Measurements from ENCODE around the gene ARAP2. TPM values are rescaled to one million over a fixed set of nuclear protein-coding genes. Genes with fewer than 3 reads are reported as not detected.

Gene ARAP2, protein sequence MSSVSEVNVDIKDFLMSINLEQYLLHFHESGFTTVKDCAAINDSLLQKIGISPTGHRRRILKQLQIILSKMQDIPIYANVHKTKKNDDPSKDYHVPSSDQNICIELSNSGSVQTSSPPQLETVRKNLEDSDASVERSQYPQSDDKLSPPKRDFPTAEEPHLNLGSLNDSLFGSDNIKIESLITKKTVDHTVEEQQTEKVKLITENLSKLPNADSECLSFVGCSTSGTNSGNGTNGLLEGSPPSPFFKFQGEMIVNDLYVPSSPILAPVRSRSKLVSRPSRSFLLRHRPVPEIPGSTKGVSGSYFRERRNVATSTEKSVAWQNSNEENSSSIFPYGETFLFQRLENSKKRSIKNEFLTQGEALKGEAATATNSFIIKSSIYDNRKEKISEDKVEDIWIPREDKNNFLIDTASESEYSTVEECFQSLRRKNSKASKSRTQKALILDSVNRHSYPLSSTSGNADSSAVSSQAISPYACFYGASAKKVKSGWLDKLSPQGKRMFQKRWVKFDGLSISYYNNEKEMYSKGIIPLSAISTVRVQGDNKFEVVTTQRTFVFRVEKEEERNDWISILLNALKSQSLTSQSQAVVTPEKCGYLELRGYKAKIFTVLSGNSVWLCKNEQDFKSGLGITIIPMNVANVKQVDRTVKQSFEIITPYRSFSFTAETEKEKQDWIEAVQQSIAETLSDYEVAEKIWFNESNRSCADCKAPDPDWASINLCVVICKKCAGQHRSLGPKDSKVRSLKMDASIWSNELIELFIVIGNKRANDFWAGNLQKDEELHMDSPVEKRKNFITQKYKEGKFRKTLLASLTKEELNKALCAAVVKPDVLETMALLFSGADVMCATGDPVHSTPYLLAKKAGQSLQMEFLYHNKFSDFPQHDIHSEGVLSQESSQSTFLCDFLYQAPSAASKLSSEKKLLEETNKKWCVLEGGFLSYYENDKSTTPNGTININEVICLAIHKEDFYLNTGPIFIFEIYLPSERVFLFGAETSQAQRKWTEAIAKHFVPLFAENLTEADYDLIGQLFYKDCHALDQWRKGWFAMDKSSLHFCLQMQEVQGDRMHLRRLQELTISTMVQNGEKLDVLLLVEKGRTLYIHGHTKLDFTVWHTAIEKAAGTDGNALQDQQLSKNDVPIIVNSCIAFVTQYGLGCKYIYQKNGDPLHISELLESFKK (N-terminal part only)
- total RNA-seq = 10 to 100 TPM; 40.0 to 42.5 TPM

DNA sequence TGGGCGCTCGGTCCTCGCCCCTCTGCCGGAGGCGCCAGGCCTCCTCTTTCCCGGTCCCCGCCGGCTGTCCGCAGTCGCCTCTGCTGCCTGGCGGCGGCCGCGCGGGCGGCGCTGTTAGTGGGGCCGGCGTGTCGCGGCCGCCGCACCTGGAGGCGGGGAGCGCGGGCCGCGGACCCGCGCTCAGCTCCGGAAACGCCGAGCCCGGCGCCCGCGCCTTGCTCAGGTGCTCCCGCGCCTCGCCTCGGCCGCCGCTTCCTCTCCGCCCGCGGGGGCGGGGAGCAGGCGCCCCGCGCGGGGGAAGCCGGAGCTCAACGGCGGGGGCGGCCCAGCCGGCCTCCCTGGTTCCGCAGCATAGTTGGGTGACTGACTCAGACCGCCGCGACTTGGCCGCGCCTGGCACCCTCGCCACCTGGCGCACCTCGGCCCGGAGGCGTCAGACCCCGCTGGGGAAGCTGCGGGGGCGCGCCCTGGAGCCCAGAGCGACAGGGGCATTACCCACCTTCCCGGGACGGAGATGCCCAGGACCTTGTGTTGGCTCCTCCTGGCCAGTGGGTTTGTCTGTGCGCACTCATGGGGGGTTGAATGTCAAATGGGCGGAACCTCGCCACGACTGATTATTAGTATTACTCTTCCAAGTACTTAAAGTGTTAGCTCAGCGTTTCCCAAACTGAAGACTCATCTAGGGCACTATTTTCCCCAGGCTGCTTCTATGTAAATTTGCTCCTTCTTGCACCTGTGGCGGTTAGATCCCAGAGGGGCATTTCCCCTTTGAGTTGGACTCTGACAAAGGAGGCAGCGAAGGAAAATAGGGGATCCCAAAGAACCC lies at the start of gene ARAP2:
Gene ARAP2, minus strand, starts transcription at position 258 of the 826 bp plus-strand sequence. CDS start 15,028 bp downstream, outside the sequence.
- Mint-ChIP-seq H3K27me3 (no peaks in the 10 kb centered on the region), H3K27ac (peak within 1 kb of the TSS; percentile 93), H3K4me3 (peak within 1 kb of the TSS; percentile 87), H3K36me3 (ENCODE audit: low read depth) (peaks cover 21% of the 10 kb centered on the region), H3K9me3 (ENCODE audit: low read depth) (no peaks in the 10 kb centered on the region), H3K4me1 (peaks cover 36% of the 10 kb centered on the region)
- ChIA-PET CTCF (interaction anchor here (0.6 to 2.3 kb wide), 11 partner anchors 9 to 310 kb away, joined by 3 to 12 read pairs (median 4); no protein-coding TSS in a partner anchor), POLR2A (interaction anchor here (0.6 to 2.2 kb wide), 9 partner anchors 8 to 88 kb away, joined by 3 to 12 read pairs (median 6); no protein-coding TSS in a partner anchor)
- intact Hi-C loops (cut with DNase I, micrococcal nuclease) = loop anchor here (1.0 to 5.0 kb wide), 9 partner anchors 11 to 162 kb away; no protein-coding TSS in a partner anchor
- ATAC-seq = peak; percentile 72
- peak; percentile 84 for DNase-seq

DNA sequence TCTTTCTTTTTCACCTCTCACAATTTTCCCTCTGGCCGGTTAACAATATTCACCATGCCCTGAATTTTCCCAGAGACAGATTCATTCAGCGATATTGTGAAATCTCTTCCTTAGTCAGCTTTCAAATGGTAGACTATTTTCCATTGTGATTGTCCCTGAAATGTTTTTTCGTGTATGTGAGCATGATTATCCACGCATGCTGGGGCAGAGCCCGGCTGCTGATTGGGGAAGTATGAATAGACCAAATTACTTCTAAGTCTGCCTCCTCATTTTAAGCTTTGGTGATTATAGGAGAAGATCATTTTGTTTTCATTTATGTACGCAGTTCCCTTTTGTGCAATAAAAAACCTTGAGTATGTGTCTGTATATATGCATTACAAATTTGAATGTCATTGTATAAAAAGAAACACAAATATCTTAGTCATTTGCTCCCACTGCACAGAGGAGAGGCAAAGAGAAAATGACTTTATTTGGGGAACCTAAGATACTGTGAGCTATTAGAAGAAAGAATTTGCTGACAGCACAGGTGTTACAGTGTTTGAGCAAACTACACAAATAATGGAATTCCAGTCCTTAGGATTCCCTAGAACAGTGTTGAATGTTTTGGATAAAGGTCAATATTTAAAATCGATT lies 48.4 kb upstream of the ARAP2 start:
- DNase-seq = no peak
- no peak overlapping the region for H3K27ac Mint-ChIP-seq
- H3K36me3 Mint-ChIP-seq (ENCODE audit: low read depth) = peaks cover 1% of the 10 kb centered on the region
- POLR2A ChIA-PET = no interaction called here
- no peak overlapping the region for H3K4me3 Mint-ChIP-seq
- no peaks in the 10 kb centered on the region for H3K9me3 Mint-ChIP-seq (ENCODE audit: low read depth)
- no peak for ATAC-seq
- H3K27me3 Mint-ChIP-seq = no peaks in the 10 kb centered on the region
- H3K4me1 Mint-ChIP-seq = peaks cover 8% of the 10 kb centered on the region
- intact Hi-C loops (cut with DNase I, micrococcal nuclease) = loop anchor here in 1 of 2 experiments (2.0 kb wide), 1 partner anchor 18 kb away; no protein-coding TSS in a partner anchor
- CTCF ChIA-PET = no interaction called here

DNA sequence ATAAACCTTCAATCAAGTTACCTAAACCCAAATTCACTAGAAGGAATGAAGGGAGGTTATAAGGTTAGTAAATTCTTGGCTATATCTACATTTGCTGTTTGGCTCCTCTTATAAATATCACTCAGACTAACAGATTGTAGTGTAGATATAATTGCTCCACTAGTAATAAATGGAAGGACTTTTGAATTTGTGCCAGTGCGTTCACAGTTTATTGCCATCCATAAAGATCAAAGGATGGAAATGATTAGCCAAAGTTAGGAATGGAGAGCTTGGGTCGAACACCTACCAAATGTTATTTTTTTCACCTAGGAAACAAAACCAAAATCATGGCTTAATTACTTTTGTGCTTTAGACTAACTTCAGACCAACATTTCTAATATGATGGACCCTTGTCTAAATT lies 46.3 kb upstream of the ARAP2 start:
- Mint-ChIP-seq H3K36me3 (ENCODE audit: low read depth) (peaks cover 1% of the 10 kb centered on the region), H3K9me3 (ENCODE audit: low read depth) (no peaks in the 10 kb centered on the region), H3K4me1 (peaks cover 25% of the 10 kb centered on the region), H3K4me3 (no peak overlapping the region), H3K27ac (no peak overlapping the region), H3K27me3 (no peaks in the 10 kb centered on the region)
- ATAC-seq = no peak
- intact Hi-C loops (cut with DNase I, micrococcal nuclease) = no loop called here
- POLR2A ChIA-PET = no interaction called here
- CTCF ChIA-PET = interaction anchor here (0.9 kb wide), 1 partner anchor 50 kb away, joined by 3 read pairs; no protein-coding TSS in a partner anchor
- no peak for DNase-seq

DNA sequence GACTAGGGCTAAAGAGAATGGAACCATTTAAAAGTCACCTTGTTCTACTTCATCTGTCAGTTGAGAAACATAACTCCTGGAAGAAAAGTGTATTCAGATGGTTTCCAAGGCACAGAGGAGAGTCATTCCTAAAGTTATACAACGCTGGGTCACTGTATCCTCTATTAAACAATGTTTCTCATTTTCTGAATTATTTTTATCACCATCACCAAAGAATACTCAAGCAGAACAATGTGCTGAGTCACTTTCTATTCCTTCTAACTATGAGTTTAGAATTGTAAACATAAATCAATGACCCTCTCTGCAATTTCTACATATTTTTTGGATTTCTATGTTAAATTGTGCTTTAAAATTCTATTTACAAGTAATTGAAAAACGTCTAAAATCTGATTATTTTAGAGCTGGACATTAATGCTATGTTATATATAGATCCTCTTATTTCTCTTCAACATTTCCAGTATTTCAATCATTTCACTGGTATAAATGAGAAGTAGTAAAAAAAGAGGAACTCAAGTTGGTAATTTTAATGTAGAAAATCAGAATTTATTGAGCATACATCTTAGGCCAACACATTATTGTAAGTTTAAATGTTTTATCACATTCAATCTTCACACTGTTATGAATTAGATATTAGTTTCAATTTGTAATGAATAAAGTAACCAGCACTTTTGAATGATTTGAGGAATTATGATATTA lies 44.6 kb upstream of the ARAP2 start:
- DNase-seq (no peak), ATAC-seq (no peak)
- peaks cover 41% of the 10 kb centered on the region for H3K4me1 Mint-ChIP-seq
- peaks cover 4% of the 10 kb centered on the region for H3K36me3 Mint-ChIP-seq (ENCODE audit: low read depth)
- POLR2A ChIA-PET = no interaction called here
- intact Hi-C loops (cut with DNase I, micrococcal nuclease) = no loop called here
- peaks cover 4% of the 10 kb centered on the region for H3K9me3 Mint-ChIP-seq (ENCODE audit: low read depth)
- CTCF ChIA-PET = interaction anchor here (0.6 kb wide), 1 partner anchor 354 kb away, joined by 3 read pairs; no protein-coding TSS in a partner anchor
- H3K27ac Mint-ChIP-seq = no peak overlapping the region
- peaks cover 2% of the 10 kb centered on the region for H3K27me3 Mint-ChIP-seq
- no peak overlapping the region for H3K4me3 Mint-ChIP-seq

DNA sequence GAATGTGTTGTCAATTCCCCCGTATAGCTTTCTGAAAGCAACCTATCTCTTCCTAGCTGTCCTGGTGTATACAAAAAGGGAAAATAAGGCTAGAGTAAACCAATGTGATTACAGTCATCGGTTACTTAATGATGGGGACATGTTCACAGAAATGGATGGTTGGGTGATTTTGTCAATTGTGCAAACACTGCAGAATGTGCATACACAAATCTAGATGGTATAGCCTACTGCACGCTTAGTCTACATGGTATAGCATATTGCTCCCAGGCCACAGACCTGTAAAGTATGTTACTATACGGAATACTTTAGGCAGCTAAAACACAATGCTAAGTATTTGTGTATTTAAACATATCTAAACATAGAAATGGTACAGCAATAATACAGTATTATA lies 42.2 kb upstream of the ARAP2 start:
- intact Hi-C loops (cut with DNase I, micrococcal nuclease) = loop anchor here (1.0 to 2.0 kb wide), 12 partner anchors 18 to 316 kb away; partner anchors contain the start of gene ARAP2 (in 2 of the 2)
- Mint-ChIP-seq H3K36me3 (ENCODE audit: low read depth) (peaks cover 4% of the 10 kb centered on the region), H3K4me3 (peak overlapping the region; percentile 4), H3K4me1 (peaks cover 50% of the 10 kb centered on the region), H3K9me3 (ENCODE audit: low read depth) (peaks cover 4% of the 10 kb centered on the region), H3K27ac (peak overlapping the region; percentile 82), H3K27me3 (peaks cover 2% of the 10 kb centered on the region)
- DNase-seq (no peak), ATAC-seq (no peak)
- ChIA-PET POLR2A (interaction anchor here (0.6 to 1.6 kb wide), 14 partner anchors 9 to 113 kb away, joined by 3 to 11 read pairs (median 5); partner anchors contain the start of gene ARAP2), CTCF (interaction anchor here (0.7 to 1.6 kb wide), 10 partner anchors 28 to 109 kb away, joined by 3 to 7 read pairs (median 4); no protein-coding TSS in a partner anchor)

DNA sequence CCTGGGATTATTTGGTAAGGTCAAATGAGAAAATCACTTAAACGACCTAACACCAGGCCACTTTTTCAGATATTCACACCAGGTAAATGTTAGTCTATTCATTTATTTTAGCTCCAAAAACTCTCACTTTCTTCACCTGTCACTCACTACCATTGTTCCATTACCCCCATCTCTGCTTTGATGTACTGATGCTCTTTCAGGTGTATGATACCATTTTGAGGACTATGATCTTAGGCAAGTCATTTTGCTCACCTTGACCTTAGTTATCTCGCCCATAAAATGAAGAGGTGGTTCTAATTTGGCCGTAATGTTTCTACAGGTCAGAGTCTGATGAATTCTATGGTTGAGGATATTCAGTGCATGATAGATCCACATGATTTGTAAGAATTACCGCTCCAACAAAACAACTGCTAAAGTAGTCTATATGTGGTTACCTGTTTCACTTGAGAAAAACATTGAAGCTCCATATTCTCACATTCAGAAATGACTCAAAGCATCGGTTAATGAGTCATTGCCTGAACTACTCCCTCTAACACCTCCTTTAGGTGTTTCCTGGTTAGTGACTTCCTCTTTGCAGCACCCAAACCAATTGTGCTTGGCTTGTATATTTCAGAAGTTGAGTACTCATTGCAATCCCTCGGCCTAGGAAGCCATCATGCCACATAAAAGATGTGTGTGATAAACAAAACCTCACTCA lies 41.6 kb upstream of the ARAP2 start:
- peak; percentile 94 for ATAC-seq
- H3K36me3 Mint-ChIP-seq (ENCODE audit: low read depth) = peaks cover 4% of the 10 kb centered on the region
- DNase-seq = peak; percentile 72
- peaks cover 3% of the 10 kb centered on the region for H3K27me3 Mint-ChIP-seq
- H3K9me3 Mint-ChIP-seq (ENCODE audit: low read depth) = peaks cover 4% of the 10 kb centered on the region
- peak overlapping the region; percentile 82 for H3K27ac Mint-ChIP-seq
- intact Hi-C loops (cut with DNase I, micrococcal nuclease) = loop anchor here (1.0 to 2.0 kb wide), 12 partner anchors 17 to 316 kb away; partner anchors contain the start of gene ARAP2 (in 2 of the 2)
- peaks cover 55% of the 10 kb centered on the region for H3K4me1 Mint-ChIP-seq
- peak overlapping the region; percentile 42 for H3K4me3 Mint-ChIP-seq
- CTCF ChIA-PET = interaction anchor here (0.7 to 1.6 kb wide), 12 partner anchors 29 to 113 kb away, joined by 3 to 12 read pairs (median 4); partner anchors contain the start of gene ARAP2
- POLR2A ChIA-PET = interaction anchor here (0.6 to 1.6 kb wide), 12 partner anchors 9 to 109 kb away, joined by 3 to 11 read pairs (median 6); partner anchors contain the start of gene ARAP2

DNA sequence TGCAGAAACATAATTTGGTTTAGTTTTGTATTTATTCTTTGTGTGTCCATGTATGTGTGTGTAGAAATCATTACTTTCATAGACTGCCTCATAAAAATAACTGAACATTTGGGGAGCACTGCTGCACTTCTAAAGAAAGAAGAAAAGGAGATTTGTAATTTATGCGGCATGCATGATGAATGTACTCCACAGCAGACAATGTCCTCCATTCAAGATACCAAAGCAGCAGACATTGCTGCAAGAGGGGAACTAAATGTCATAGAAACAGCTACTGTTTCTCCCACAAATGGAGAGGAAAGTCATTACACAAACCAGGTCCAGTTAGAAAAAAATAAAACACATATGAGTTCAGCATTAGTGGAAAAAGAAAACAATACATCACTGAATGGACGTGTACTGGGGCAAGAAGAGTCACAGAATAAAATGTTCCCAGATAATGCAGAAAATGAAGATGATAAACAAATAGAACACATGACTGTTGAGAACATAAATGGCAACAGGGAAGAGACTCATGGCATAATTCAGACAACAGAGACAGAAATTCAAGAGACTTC lies 39.7 kb upstream of the ARAP2 start:
- ATAC-seq (no peak), DNase-seq (no peak)
- Mint-ChIP-seq H3K9me3 (ENCODE audit: low read depth) (peaks cover 4% of the 10 kb centered on the region), H3K36me3 (ENCODE audit: low read depth) (peaks cover 4% of the 10 kb centered on the region), H3K4me3 (no peak overlapping the region), H3K27ac (no peak overlapping the region), H3K27me3 (peaks cover 3% of the 10 kb centered on the region), H3K4me1 (peaks cover 75% of the 10 kb centered on the region)
- ChIA-PET CTCF (interaction anchor here (1.5 to 1.6 kb wide), 2 partner anchors 40 to 115 kb away, joined by 10 to 12 read pairs; partner anchors contain the start of gene ARAP2), POLR2A (no interaction called here)
- intact Hi-C loops (cut with DNase I, micrococcal nuclease) = no loop called here

DNA sequence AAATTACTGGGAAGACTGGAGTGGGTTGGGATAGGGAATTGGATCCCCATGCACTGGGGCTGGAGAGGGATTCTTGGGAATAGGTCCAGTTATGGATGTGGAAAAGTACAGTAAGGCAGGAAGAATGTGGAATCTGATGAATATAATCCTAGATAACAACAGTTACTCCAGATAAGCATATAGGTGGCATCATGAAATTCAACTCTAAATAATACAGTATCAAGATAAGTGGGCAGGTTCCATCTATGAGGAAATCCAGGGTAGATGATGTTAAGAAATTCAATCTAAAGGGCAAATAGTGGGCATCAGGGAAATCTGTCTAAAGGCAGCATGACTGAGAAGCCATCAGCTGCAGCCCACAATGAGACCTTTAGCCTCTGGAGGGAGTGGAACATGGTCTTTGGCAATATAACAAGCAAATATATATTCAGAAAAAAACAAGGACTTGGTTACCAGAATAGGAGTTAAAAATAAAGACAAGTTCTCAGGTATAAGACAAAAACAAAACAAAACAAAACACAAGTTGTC lies 38.3 kb upstream of the ARAP2 start:
- ChIA-PET CTCF (interaction anchor here (1.0 to 1.7 kb wide), 2 partner anchors 28 to 117 kb away, joined by 4 read pairs; no protein-coding TSS in a partner anchor), POLR2A (no interaction called here)
- H3K27me3 Mint-ChIP-seq = peaks cover 3% of the 10 kb centered on the region
- intact Hi-C loops (cut with DNase I, micrococcal nuclease) = no loop called here
- peak overlapping the region; percentile 3 for H3K4me3 Mint-ChIP-seq
- H3K9me3 Mint-ChIP-seq (ENCODE audit: low read depth) = peaks cover 4% of the 10 kb centered on the region
- H3K36me3 Mint-ChIP-seq (ENCODE audit: low read depth) = peaks cover 3% of the 10 kb centered on the region
- ATAC-seq (no peak), DNase-seq (no peak)
- peaks cover 79% of the 10 kb centered on the region for H3K4me1 Mint-ChIP-seq
- H3K27ac Mint-ChIP-seq = no peak overlapping the region

All from activated CD4-positive, alpha-beta T cell treated with anti-CD3 and anti-CD28 coated beads for 36 hours (primary cell).